ENCODE data around the gene EPS15.

- no peak for TF ChIP-seq MAX (IDR thresholded peaks at IDR 0.05; ENCODE audit: low read depth, low read length)
- TF ChIP-seq EGR1 (IDR thresholded peaks at IDR 0.05; ENCODE audit: borderline replicate concordance in 1 of 2, low read depth in 2 of 2, low read length in 2 of 2), result no peak
- TF ChIP-seq CTCF (IDR thresholded peaks at IDR 0.05 in 2 of 3, conservative IDR thresholded peaks at IDR 0.05 in 1 of 3; ENCODE audit: control insufficient read depth in 2 of 3, extremely low read depth in 1 of 3, insufficient read depth in 1 of 3, low read depth in 3 of 3, low read length in 3 of 3), result no peak
- no peak for TF ChIP-seq ESRRA (IDR thresholded peaks at IDR 0.05; ENCODE audit: low read length)
- TF ChIP-seq TARDBP (IDR thresholded peaks at IDR 0.05; ENCODE audit: borderline replicate concordance), result no peak
- no peak for TF ChIP-seq BHLHE40 (IDR thresholded peaks at IDR 0.05; ENCODE audit: borderline replicate concordance in 1 of 2, low read depth in 2 of 2, low read length in 1 of 2)
Observed at GRCh38 chr1:51568231-51568935, 49.3 kb upstream of the EPS15 start.
